MM.1S (cell line): Measurements from ENCODE around the gene ANGPTL5.
A peak's percentile ranks its signal among the peaks of the same experiment; 100 is the strongest.

Experiments used
- DNase-seq: peaks from one replicate; pipeline ENCODE4 v3.0.0-alpha.2; 2015
- H2AFZ ChIP-seq: fragments of 300-600 bp; sonication (generic); 2 replicates; pipeline ENCODE4 v1.6.0; 2016; ENCODE audit warnings: antibody characterized with exemption, low read length
- H3F3A ChIP-seq: fragments of 300-600 bp; sonication (generic); 2 replicates; pipeline ENCODE4 v1.6.1; 2016; ENCODE audit warnings: mild to moderate bottlenecking, antibody characterized with exemption, low read length, moderate library complexity, mixed read lengths; ENCODE audit not compliant: insufficient read depth
- H3K27ac ChIP-seq: fragments of 300-600 bp; sonication (generic); 2 replicates; pipeline ENCODE4 v1.5.1; 2016; ENCODE audit warnings: mild to moderate bottlenecking, low read length
- H3K27me3 ChIP-seq: fragments of 300-600 bp; sonication (generic); replicated peaks from 2 replicates; pipeline ENCODE4 v1.6.0; 2016; ENCODE audit warnings: low read length; ENCODE audit not compliant: insufficient read depth
- H3K36me3 ChIP-seq: fragments of 300-600 bp; sonication (generic); replicated peaks from 2 replicates; pipeline ENCODE4 v1.6.1; 2016; ENCODE audit warnings: mild to moderate bottlenecking, low read length, mixed read lengths; ENCODE audit not compliant: insufficient read depth
- H3K4me1 ChIP-seq: fragments of 300-600 bp; sonication (generic); 2 replicates; pipeline ENCODE4 v1.6.1; 2016; ENCODE audit warnings: low read length, mixed read lengths
- H3K4me2 ChIP-seq: fragments of 300-600 bp; sonication (generic); 2 replicates; pipeline ENCODE4 v1.6.0; 2016; ENCODE audit warnings: low read depth, low read length
- H3K4me3 ChIP-seq: fragments of 300-600 bp; sonication (generic); 2 replicates; pipeline ENCODE4 v1.5.1; 2016; ENCODE audit warnings: low read length, mixed read lengths
- H3K79me2 ChIP-seq: fragments of 300-600 bp; sonication (generic); 2 replicates; pipeline ENCODE4 v1.6.1; 2016; ENCODE audit warnings: mixed run types, low read length, mixed read lengths
- H3K9ac ChIP-seq: fragments of 300-600 bp; sonication (generic); 2 replicates; pipeline ENCODE4 v1.6.1; 2016; ENCODE audit warnings: low read length, mixed read lengths
- H3K9me2 ChIP-seq: fragments of 300-600 bp; sonication (generic); replicated peaks from 2 replicates; pipeline ENCODE4 v1.6.1; 2016; ENCODE audit warnings: mild to moderate bottlenecking, low read length, mixed read lengths; ENCODE audit not compliant: insufficient read depth
- H3K9me3 ChIP-seq: fragments of 300-600 bp; sonication (generic); replicated peaks from 2 replicates; pipeline ENCODE4 v1.6.1; 2016; ENCODE audit warnings: mild to moderate bottlenecking, low read length, mixed read lengths; ENCODE audit not compliant: insufficient read depth
- H4K20me1 ChIP-seq: fragments of 300-600 bp; sonication (generic); 2 replicates; pipeline ENCODE4 v1.6.1; 2016; ENCODE audit warnings: mild to moderate bottlenecking, low read length, moderate library complexity, mixed read lengths; ENCODE audit not compliant: insufficient read depth
- EZH2 ChIP-seq: fragments of 300-600 bp; sonication (generic); optimal IDR thresholded peaks from 2 replicates; pipeline ENCODE3; 2017; ENCODE audit warnings: low read depth, mild to moderate bottlenecking, antibody characterized with exemption, low read length, mixed read lengths
- EZH2phosphoT487 ChIP-seq: fragments of 300-600 bp; sonication (generic); IDR thresholded peaks from 2 replicates; pipeline ENCODE4 v1.6.1; 2018; ENCODE audit warnings: antibody characterized with exemption, low read length
- TF ChIP-seq, protein P1 (sequence below): fragments of 300-600 bp; sonication (generic); IDR thresholded peaks from 2 replicates; pipeline ENCODE4 v1.5.1; 2016; ENCODE audit warnings: antibody characterized with exemption, low read length, mixed read lengths

Gene ANGPTL5

DNA sequence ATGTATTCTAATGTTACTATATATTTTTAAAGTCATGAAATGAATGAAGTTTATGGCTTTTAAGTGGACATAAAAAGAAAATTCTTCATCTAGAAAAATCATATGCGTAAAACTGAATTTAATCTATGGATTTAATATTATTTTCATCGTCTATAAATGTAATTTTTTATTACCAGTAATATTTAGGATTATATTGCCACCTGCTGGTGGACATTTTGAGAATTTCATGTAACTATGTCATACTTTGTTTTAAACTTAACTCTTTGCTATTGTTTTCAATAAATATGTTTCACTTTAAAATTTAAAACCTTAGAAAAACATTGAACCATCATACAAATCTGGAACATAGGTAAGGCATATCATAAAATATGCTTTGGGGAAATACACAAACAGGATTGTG, 68.1 kb downstream of the ANGPTL5 start:
- H3K27ac ChIP-seq = no peak overlapping the region
- no peaks in the 10 kb centered on the region for H3K9me3 ChIP-seq
- no peak overlapping the region for H2AFZ ChIP-seq
- H3F3A ChIP-seq = no peaks in the 10 kb centered on the region
- no peaks in the 10 kb centered on the region for H4K20me1 ChIP-seq
- peak; percentile 38 for DNase-seq
- H3K27me3 ChIP-seq = no peaks in the 10 kb centered on the region
- H3K4me1 ChIP-seq = no peaks in the 10 kb centered on the region
- no peaks in the 10 kb centered on the region for H3K36me3 ChIP-seq
- H3K4me2 ChIP-seq = no peak overlapping the region
- H3K4me3 ChIP-seq = no peak overlapping the region
- no peaks in the 10 kb centered on the region for H3K79me2 ChIP-seq
- H3K9me2 ChIP-seq = no peaks in the 10 kb centered on the region
- TF ChIP-seq EZH2 = no peak
- no peak for TF ChIP-seq EZH2phosphoT487
- TF ChIP-seq, protein P1, sequence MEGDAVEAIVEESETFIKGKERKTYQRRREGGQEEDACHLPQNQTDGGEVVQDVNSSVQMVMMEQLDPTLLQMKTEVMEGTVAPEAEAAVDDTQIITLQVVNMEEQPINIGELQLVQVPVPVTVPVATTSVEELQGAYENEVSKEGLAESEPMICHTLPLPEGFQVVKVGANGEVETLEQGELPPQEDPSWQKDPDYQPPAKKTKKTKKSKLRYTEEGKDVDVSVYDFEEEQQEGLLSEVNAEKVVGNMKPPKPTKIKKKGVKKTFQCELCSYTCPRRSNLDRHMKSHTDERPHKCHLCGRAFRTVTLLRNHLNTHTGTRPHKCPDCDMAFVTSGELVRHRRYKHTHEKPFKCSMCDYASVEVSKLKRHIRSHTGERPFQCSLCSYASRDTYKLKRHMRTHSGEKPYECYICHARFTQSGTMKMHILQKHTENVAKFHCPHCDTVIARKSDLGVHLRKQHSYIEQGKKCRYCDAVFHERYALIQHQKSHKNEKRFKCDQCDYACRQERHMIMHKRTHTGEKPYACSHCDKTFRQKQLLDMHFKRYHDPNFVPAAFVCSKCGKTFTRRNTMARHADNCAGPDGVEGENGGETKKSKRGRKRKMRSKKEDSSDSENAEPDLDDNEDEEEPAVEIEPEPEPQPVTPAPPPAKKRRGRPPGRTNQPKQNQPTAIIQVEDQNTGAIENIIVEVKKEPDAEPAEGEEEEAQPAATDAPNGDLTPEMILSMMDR = peak; percentile 40
- H3K9ac ChIP-seq = no peak overlapping the region

DNA sequence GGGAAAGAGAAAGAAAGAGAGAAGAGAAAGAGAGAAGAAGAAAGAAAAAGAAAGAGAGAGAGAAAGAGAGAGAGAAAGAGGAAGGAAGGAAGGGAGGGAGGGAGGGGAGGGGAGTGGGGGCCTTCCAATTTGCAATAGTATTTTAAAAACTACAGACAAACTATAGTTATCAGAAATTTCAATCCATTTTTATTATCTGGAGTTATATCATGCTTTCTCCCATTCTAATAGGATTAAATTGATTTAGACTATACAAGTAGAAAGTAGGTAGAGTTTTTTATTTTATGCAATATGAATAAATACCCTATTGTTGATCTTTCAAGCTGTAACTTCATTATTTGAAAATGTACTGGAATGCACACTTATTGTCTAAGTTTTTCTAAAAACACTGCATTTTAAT, 71.7 kb downstream of the ANGPTL5 start:
- H3K79me2 ChIP-seq = no peaks in the 10 kb centered on the region
- H3K9ac ChIP-seq = no peak overlapping the region
- H2AFZ ChIP-seq = no peak overlapping the region
- no peaks in the 10 kb centered on the region for H3K9me2 ChIP-seq
- H3K36me3 ChIP-seq = no peaks in the 10 kb centered on the region
- no peaks in the 10 kb centered on the region for H4K20me1 ChIP-seq
- DNase-seq = no peak
- H3K4me2 ChIP-seq = no peak overlapping the region
- H3K4me1 ChIP-seq = no peaks in the 10 kb centered on the region
- no peaks in the 10 kb centered on the region for H3K27me3 ChIP-seq
- H3F3A ChIP-seq = no peaks in the 10 kb centered on the region
- H3K4me3 ChIP-seq = no peak overlapping the region
- no peak overlapping the region for H3K27ac ChIP-seq
- H3K9me3 ChIP-seq = no peaks in the 10 kb centered on the region
- TF ChIP-seq, protein P1 = no peak

DNA sequence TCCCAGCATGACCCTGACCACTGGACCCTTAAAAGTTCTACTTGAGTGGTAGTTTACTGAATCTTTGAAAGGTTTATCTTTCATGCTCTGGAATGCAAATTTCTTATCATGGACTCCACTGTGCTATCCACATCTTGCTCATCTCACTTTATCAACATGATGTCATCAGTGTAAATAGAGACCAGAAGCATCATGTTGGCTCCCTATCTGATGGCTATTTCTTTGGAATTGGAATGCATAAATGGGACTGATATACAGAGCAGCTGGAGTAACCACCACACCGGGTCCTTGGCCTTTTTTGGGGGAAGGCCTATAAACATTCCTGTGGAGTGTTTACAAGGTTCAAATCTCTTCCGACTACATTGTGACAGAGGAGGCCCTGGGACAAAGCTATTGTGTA, 75.6 kb downstream of the ANGPTL5 start:
- no peaks in the 10 kb centered on the region for H4K20me1 ChIP-seq
- TF ChIP-seq EZH2phosphoT487 (no peak), EZH2 (no peak)
- TF ChIP-seq, protein P1 = no peak
- no peaks in the 10 kb centered on the region for H3K9me3 ChIP-seq
- no peak overlapping the region for H2AFZ ChIP-seq
- H3K9me2 ChIP-seq = no peaks in the 10 kb centered on the region
- no peak overlapping the region for H3K27ac ChIP-seq
- no peaks in the 10 kb centered on the region for H3K4me1 ChIP-seq
- no peaks in the 10 kb centered on the region for H3K27me3 ChIP-seq
- H3K36me3 ChIP-seq = no peaks in the 10 kb centered on the region
- no peak overlapping the region for H3K9ac ChIP-seq
- no peak for DNase-seq
- H3K79me2 ChIP-seq = no peaks in the 10 kb centered on the region
- no peaks in the 10 kb centered on the region for H3F3A ChIP-seq
- no peak overlapping the region for H3K4me2 ChIP-seq
- no peak overlapping the region for H3K4me3 ChIP-seq
